HFFc6 (cell line): ENCODE results near the gene AUH. TPM values are rescaled to one million over a fixed set of nuclear protein-coding genes. Genes with fewer than 3 reads are reported as not detected.

ENCODE experiments used
- DNase-seq: peaks from one replicate; pipeline ENCODE4 v3.0.0-alpha.2; 2018
- H3K27ac Mint-ChIP-seq: 2 replicates; pipeline ENCODE4 v1.8.0; 2020; ENCODE audit warnings: mild to moderate bottlenecking, mixed read lengths
- H3K27me3 Mint-ChIP-seq: 2 replicates; pipeline ENCODE4 v1.8.0; 2021; ENCODE audit warnings: mild to moderate bottlenecking, moderate library complexity, mixed read lengths; ENCODE audit not compliant: insufficient read depth
- H3K36me3 Mint-ChIP-seq: 2 replicates; pipeline ENCODE4 v1.8.0; 2021; ENCODE audit warnings: low read depth, mixed read lengths
- H3K4me1 Mint-ChIP-seq: 2 replicates; pipeline ENCODE4 v1.8.0; 2020; ENCODE audit warnings: low read depth, mixed read lengths
- H3K4me3 Mint-ChIP-seq: 2 replicates; pipeline ENCODE4 v1.8.0; 2020; ENCODE audit warnings: mild to moderate bottlenecking, moderate library complexity, mixed read lengths
- H3K9me3 Mint-ChIP-seq: 2 replicates; pipeline ENCODE4 v1.8.0; 2020; ENCODE audit warnings: mild to moderate bottlenecking, mixed read lengths
- total RNA-seq, 6 experiments: library from RNA; stranded (reverse); fragmentation: NEBNext Ultra II Directional; extraction: Animal tissue kit (Norgen Biotek cat#: 25700); gene quantifications; 2 replicates in 1 of 6; 3 replicates in 5 of 6; pipeline ENCODE4 v1.2.3, GENCODE V29; 2021
- TF ChIP-seq, protein P1 (sequence below): fragments of 200-600 bp; sonication (generic); IDR thresholded peaks from 2 replicates; pipeline ENCODE4 v1.5.0; 2021; ENCODE audit warnings: antibody characterized with exemption, mild to moderate bottlenecking

AUH gene
- total RNA-seq, 6 experiments from 2014 or later: 9.8 to 11.3 (median 10.6) TPM

DNA sequence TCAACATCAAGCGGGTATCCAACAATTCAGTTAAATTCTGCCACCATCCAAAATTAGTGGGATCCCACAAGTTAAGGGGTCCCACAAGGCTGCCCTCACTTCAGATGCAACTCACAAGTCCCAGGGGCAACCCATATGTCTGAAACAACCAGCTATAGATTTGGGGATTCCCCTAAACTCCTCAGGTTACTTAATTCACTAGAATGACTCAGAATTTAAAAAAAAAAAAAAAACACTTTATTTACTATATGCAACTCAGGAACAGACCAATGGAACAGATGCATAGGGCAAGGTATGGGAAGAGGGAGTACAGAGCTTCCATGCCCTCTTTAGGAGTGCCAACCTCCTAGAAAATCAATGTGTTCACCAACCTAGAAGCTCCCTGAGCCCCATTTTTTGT, 15.1 kb downstream of the AUH start:
- no peak overlapping the region for H3K4me3 Mint-ChIP-seq
- no peaks in the 10 kb centered on the region; the same call in 1 of the 2 replicates for H3K27me3 Mint-ChIP-seq
- no peak for DNase-seq

DNA sequence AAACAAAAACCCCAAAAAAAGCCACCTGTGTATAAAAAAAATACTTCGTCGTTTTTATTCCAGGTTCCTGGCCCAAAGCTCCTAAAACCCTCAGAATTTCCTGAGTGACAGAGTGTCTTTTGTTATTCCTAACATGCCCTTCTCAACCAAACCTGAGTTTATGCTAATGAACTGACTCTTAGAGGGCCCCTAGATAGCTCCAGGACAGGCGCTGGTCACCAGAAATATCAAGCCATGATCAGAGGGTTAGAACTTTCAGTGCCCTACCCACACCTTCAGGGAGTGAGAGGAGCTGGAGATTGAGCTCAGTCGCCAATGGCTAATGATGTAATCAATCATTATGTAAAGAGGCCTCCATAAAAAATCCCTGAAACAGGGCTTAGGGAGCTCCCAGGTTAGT, 15.7 kb downstream of the AUH start:
- Mint-ChIP-seq H3K4me1 (peaks cover 16% of the 10 kb centered on the region), H3K36me3 (peaks cover 25% of the 10 kb centered on the region), H3K4me3 (no peak overlapping the region), H3K27me3 (no peaks in the 10 kb centered on the region; the same call in 1 of the 2 replicates), H3K27ac (no peak overlapping the region), H3K9me3 (no peaks in the 10 kb centered on the region)
- TF ChIP-seq, protein P1, sequence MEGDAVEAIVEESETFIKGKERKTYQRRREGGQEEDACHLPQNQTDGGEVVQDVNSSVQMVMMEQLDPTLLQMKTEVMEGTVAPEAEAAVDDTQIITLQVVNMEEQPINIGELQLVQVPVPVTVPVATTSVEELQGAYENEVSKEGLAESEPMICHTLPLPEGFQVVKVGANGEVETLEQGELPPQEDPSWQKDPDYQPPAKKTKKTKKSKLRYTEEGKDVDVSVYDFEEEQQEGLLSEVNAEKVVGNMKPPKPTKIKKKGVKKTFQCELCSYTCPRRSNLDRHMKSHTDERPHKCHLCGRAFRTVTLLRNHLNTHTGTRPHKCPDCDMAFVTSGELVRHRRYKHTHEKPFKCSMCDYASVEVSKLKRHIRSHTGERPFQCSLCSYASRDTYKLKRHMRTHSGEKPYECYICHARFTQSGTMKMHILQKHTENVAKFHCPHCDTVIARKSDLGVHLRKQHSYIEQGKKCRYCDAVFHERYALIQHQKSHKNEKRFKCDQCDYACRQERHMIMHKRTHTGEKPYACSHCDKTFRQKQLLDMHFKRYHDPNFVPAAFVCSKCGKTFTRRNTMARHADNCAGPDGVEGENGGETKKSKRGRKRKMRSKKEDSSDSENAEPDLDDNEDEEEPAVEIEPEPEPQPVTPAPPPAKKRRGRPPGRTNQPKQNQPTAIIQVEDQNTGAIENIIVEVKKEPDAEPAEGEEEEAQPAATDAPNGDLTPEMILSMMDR: no peak
- no peak for DNase-seq

More for the DNA sequence above, 15.1 kb downstream of the AUH start:
- TF ChIP-seq, protein P1: no peak
- Mint-ChIP-seq H3K36me3 (peaks cover 21% of the 10 kb centered on the region), H3K4me1 (peaks cover 13% of the 10 kb centered on the region), H3K27ac (no peak overlapping the region), H3K9me3 (no peaks in the 10 kb centered on the region)

DNA sequence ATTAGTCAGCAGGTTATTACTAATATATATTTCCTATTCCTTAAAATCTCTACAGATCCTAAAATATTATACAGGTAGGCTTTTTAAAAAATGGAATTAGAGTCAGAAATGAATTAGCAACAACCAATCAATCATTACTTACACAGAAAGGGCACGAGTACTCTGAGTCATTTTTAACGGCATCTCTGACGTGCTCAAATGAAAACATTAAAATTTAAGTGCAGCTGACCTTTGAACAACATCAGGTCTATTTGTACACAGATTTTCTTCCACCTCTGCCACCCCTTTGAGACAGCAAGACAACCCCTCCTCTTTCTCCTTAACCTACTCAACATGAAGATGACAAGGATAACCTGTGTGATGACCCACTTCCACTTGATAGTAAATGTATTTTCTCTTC, 19.1 kb downstream of the AUH start:
- DNase-seq: no peak
- TF ChIP-seq, protein P1: no peak

DNA sequence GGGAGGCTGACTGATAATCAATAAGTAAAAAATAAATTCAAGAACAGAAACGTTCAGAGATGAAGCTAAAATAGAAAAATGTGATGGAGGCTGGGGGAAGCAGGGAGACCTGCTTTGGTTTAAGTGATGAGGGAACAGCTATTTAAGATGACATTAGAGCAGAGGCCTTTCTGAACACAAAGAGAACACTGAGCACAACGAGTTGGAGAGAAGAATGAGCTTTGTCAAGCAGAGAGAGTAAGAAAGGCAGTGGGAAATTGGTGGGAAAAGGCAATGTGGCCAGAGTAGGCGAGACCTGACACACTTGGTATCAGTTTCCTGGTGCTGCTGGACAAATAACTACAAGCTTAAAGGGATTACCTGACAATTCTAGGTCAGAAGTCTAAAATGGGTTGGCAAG, 20.0 kb downstream of the AUH start:
- Mint-ChIP-seq H3K27ac (no peak overlapping the region), H3K27me3 (peaks cover 2% of the 10 kb centered on the region), H3K36me3 (peaks cover 29% of the 10 kb centered on the region), H3K4me1 (peaks cover 12% of the 10 kb centered on the region), H3K9me3 (no peaks in the 10 kb centered on the region), H3K4me3 (no peak overlapping the region)
- DNase-seq: no peak
- TF ChIP-seq, protein P1: no peak

More for the DNA sequence above, 19.1 kb downstream of the AUH start:
- Mint-ChIP-seq H3K36me3 (peaks cover 29% of the 10 kb centered on the region), H3K9me3 (no peaks in the 10 kb centered on the region), H3K4me1 (peaks cover 12% of the 10 kb centered on the region), H3K4me3 (no peak overlapping the region), H3K27ac (no peak overlapping the region), H3K27me3 (no peaks in the 10 kb centered on the region; the same call in 1 of the 2 replicates)

DNA sequence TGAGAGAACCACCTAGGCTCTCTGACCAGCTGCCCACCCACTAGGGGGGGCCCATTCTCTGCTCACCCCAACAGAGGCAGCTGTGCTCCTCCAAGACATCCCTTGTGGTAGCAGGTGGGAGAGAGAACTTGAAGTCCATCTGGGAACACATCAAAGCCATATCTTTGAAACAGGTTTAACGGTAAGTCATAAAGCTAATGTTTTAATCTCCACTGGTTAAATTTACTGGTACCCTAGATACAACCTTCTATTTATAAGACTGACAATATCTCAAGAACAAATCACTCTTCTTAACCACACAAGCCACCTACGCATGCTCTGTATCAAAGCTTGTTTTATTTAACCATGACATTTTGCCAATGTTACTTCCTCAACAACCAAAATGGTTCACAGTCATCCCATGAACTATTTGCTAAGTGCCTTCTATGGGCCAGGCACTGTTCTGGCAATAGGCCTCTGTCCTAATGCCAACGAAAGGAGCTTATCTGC, 20.4 kb downstream of the AUH start:
- Mint-ChIP-seq H3K36me3 (peaks cover 29% of the 10 kb centered on the region), H3K4me3 (no peak overlapping the region), H3K27ac (no peak overlapping the region), H3K9me3 (no peaks in the 10 kb centered on the region), H3K27me3 (peaks cover 2% of the 10 kb centered on the region), H3K4me1 (peaks cover 12% of the 10 kb centered on the region)
- no peak for DNase-seq
- TF ChIP-seq, protein P1: no peak
